Endothelial cell of umbilical vein (primary cell): ENCODE data around the gene UBXN6. TPM values are rescaled to one million over a fixed set of nuclear protein-coding genes. Genes with fewer than 3 reads are reported as not detected.

ENCODE experiments used
- BruUV-seq: library from RNA; stranded (reverse); fragments of 400-500 nt; replicated peaks from 2 replicates; lab custom pipeline; 2021; lab: Mats Ljungman, UMichigan
- CTCF ChIA-PET: fragments of 300-600, 350-600 bp; sonication (Branson Sonifier 250); formaldehyde crosslinking; loops from one replicate; lab custom pipeline; 2021; ENCODE audit warnings: antibody characterized with exemption, inconsistent platforms; lab: Charles Lee
- POLR2A ChIA-PET: fragments of 300-600, 350-600 bp; sonication (Branson Sonifier 250); formaldehyde crosslinking; loops from one replicate; lab custom pipeline; 2021; ENCODE audit warnings: antibody characterized with exemption, inconsistent platforms; lab: Charles Lee
- DNase-seq: peaks from one replicate; pipeline ENCODE4 v3.0.0-alpha.2; 2011; ENCODE audit warnings: low read depth, low spot score
- FAIRE-seq: peaks from 2 replicates; lab custom pipeline; 2011; peaks lifted over from hg19 to GRCh38; lab: Jason Lieb, UNC
- H2AFZ ChIP-seq: 2 replicates; pipeline ENCODE4 v1.6.0; 2012; ENCODE audit warnings: low read depth, low read length, control low read depth, inconsistent platforms
- H3K27ac ChIP-seq: 2 replicates; pipeline ENCODE4 v1.5.1; 2011; ENCODE audit warnings: low read depth, mild to moderate bottlenecking, control low read depth, low read length, moderate library complexity; ENCODE audit not compliant: insufficient read depth
- H3K27me3 ChIP-seq, 2 experiments: 2 replicates each; pipeline versions ENCODE4 v1.6.0 to v1.6.1; 2011; ENCODE audit warnings: low read length in 2 of 2, mixed read lengths in 1 of 2; ENCODE audit not compliant: control insufficient read depth in 2 of 2, insufficient read depth in 2 of 2
- H3K36me3 ChIP-seq, 2 experiments: 2 replicates in 1 of 2; 3 replicates in 1 of 2; pipeline ENCODE4 v1.5.1; 2011; ENCODE audit warnings: low read length in 2 of 2, mild to moderate bottlenecking in 1 of 2, moderate library complexity in 1 of 2; ENCODE audit not compliant: control insufficient read depth in 2 of 2, insufficient read depth in 2 of 2; ENCODE audit errors: extremely low read depth in 1 of 2
- H3K4me1 ChIP-seq: 3 replicates; pipeline ENCODE4 v1.5.1; 2011; ENCODE audit warnings: mild to moderate bottlenecking, low read length; ENCODE audit not compliant: control insufficient read depth, insufficient read depth; ENCODE audit errors: extremely low read depth
- H3K4me2 ChIP-seq: 2 replicates; pipeline ENCODE4 v1.6.1; 2011; ENCODE audit warnings: low read length, control low read depth, mixed read lengths; ENCODE audit not compliant: insufficient read depth
- H3K4me3 ChIP-seq, 3 experiments: fragments of 200-600 bp in 1 of 3; sonication (generic), shearing (Covaris generic) in 1 of 3; replicated peaks in 1 of 3; 2 replicates each; pipeline ENCODE4 v1.5.1; 2011 to 2016; ENCODE audit warnings: control low read depth in 3 of 3, low read length in 3 of 3, mild to moderate bottlenecking in 2 of 3, inconsistent platforms in 1 of 3, low read depth in 1 of 3, moderate library complexity in 1 of 3; ENCODE audit not compliant: insufficient read depth in 1 of 3
- H3K79me2 ChIP-seq: 2 replicates; pipeline ENCODE4 v1.6.0; 2012; ENCODE audit warnings: low read length, inconsistent platforms; ENCODE audit not compliant: control insufficient read depth, insufficient read depth
- H3K9ac ChIP-seq: replicated peaks from 2 replicates; pipeline ENCODE3; 2011; ENCODE audit warnings: low read length, control low read depth; ENCODE audit not compliant: insufficient read depth; ENCODE audit errors: extremely low read depth
- H3K9me1 ChIP-seq: replicated peaks from 3 replicates; pipeline ENCODE4 v1.6.0; 2011; ENCODE audit warnings: mild to moderate bottlenecking, low read length; ENCODE audit not compliant: control insufficient read depth, insufficient read depth; ENCODE audit errors: extremely low read depth
- H3K9me3 ChIP-seq: replicated peaks from 2 replicates; pipeline ENCODE4 v1.5.1; 2012; ENCODE audit warnings: low read length, inconsistent platforms; ENCODE audit not compliant: control insufficient read depth, insufficient read depth
- H4K20me1 ChIP-seq: replicated peaks from 2 replicates; pipeline ENCODE3; 2011; ENCODE audit warnings: mild to moderate bottlenecking, low read length; ENCODE audit not compliant: control insufficient read depth, insufficient read depth; ENCODE audit errors: extremely low read depth
- CTCF ChIP-seq, 2 donors: IDR thresholded peaks; 1 replicate in 1 of 2; 2 replicates in 1 of 2; pipeline ENCODE4 v1.5.1; 2011; ENCODE audit warnings: low read length in 2 of 2, mild to moderate bottlenecking in 2 of 2, moderate library complexity in 2 of 2, control low read depth in 1 of 2, inconsistent platforms in 1 of 2, low read depth in 1 of 2; ENCODE audit not compliant: insufficient read depth in 1 of 2; ENCODE audit errors: extremely low read depth in 1 of 2
- EZH2 ChIP-seq: IDR thresholded peaks from 2 replicates; pipeline ENCODE4 v1.6.1; 2012; ENCODE audit warnings: borderline replicate concordance, low read depth, mild to moderate bottlenecking, moderate library complexity, low read length, inconsistent platforms; ENCODE audit not compliant: severe bottlenecking
- FOS ChIP-seq: IDR thresholded peaks from 2 replicates; pipeline ENCODE4 v1.6.1; 2011; ENCODE audit warnings: mild to moderate bottlenecking, low read length, moderate library complexity, borderline replicate concordance; ENCODE audit not compliant: insufficient read depth
- GATA2 ChIP-seq: IDR thresholded peaks from 2 replicates; pipeline ENCODE4 v1.7.0; 2011; ENCODE audit warnings: low read depth, mild to moderate bottlenecking, moderate library complexity, mixed read lengths, low read length; ENCODE audit not compliant: insufficient read length, insufficient read depth
- JUN ChIP-seq: IDR thresholded peaks from 2 replicates; pipeline ENCODE4 v1.6.1; 2011; ENCODE audit warnings: borderline replicate concordance, low read depth; ENCODE audit not compliant: insufficient read length, insufficient read depth
- MYC ChIP-seq: IDR thresholded peaks from one replicate; pipeline ENCODE4 v1.6.1; 2011; ENCODE audit warnings: mild to moderate bottlenecking, low read depth, low read length
- POLR2A ChIP-seq: IDR thresholded peaks from 2 replicates; pipeline ENCODE4 v1.6.1; 2012; ENCODE audit warnings: low read depth, mild to moderate bottlenecking, control low read depth, low read length
- POLR2AphosphoS5 ChIP-seq: IDR thresholded peaks from 2 replicates; pipeline ENCODE4 v1.6.1; 2012; ENCODE audit warnings: low read depth, mild to moderate bottlenecking, control low read depth, low read length, moderate library complexity; ENCODE audit not compliant: insufficient read depth
- dilution Hi-C: fragments of 300-500 bp; cut with MboI; formaldehyde crosslinking; loops from one replicate; pipeline ENCODE4 v1.15.0; 2019; ENCODE audit warnings: low sequenced_read_pairs; ENCODE audit not compliant: extremely low pct_ligation_motif_present
- intact Hi-C: fragments of 100-400 bp; cut with micrococcal nuclease; formaldehyde crosslinking; loops from one replicate; pipeline ENCODE4 v1.10.0; 2022
- polyA plus RNA-seq, 4 experiments: library from polyadenylated mRNA; depleted of rRNA in 3 of 4; stranded (reverse) in 3 of 4; unstranded in 1 of 4; fragments of >200 nt; gene quantifications; 2 replicates each; pipeline versions ENCODE4 v1.2.1 to v1.2.3, GENCODE V29; 2011 to 2012; ENCODE audit warnings: missing spikeins in 1 of 4
- total RNA-seq: library from RNA; stranded (reverse); gene quantifications from 2 replicates; pipeline ENCODE4 v1.2.3, GENCODE V29; 2021
- TF ChIP-seq, protein P1 (sequence below): IDR thresholded peaks from 2 replicates; pipeline ENCODE4 v1.6.1; 2011; ENCODE audit not compliant: insufficient read depth, insufficient read length

Gene UBXN6
- total and polyA plus RNA-seq, 2 donors (not counting 3 experiments of a cell fraction or from before 2014, with no cell fraction given), result 78.5 to 93.7 TPM

DNA sequence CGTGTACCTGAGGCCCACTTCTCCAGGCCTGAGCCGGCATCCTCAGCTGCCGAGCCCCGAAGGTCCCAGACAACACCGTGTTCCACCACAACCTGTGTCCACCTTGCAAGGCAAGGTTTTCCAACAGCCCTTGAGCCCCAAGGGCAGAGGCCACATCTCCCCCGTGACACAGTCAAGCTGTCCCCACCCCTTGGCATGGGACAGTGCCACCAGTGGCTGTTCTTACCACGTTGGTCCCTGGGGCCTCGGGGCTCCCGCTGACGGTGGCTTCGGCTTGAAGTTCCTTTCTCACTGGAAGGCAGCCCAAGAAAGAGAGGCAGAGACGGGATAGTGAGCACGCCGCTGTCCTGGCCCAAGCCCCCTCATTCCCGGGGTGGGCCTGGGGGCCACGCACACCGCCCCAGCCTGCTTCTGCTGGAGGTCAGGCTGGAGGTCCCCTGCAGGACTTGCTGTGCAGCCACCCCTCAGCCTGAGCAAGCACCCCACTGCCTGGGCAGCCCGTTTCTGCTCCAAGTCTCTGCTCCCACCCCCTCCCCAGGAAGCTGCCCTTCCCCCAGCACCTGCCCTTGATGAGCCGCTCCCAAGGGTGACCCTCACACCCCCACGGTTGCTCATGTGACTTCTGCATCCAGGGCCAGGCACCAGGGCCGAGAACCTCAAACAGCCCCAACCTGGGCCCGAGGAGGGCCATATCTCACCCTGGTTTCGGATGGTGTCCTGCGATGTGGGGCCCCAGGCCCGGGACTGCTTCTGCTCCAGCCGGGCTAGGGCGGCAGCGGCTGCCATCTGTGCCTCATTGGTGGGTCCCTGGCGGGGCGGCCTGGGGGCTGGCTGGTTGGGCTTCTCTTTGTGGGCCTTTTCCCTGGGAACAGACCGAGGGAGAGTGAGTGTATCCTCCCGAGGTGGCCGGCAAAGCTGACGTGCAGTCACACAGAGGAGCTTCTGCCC is 4.1 kb downstream of the UBXN6 start:
- H3K4me1 ChIP-seq, result peaks cover 14% of the 10 kb centered on the region
- no peak for DNase-seq
- H3K9me1 ChIP-seq, result no peaks in the 10 kb centered on the region
- no peak overlapping the region for H3K9ac ChIP-seq
- no TSS peak for BruUV-seq
- no peak overlapping the region for H3K27ac ChIP-seq
- dilution Hi-C loops, result no loop called here
- no peak overlapping the region for H3K4me2 ChIP-seq
- no peak for FAIRE-seq
- intact Hi-C loops, result no loop called here
- H2AFZ ChIP-seq, result no peak overlapping the region
- TF ChIP-seq, protein P1, sequence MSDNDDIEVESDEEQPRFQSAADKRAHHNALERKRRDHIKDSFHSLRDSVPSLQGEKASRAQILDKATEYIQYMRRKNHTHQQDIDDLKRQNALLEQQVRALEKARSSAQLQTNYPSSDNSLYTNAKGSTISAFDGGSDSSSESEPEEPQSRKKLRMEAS, result no peak
- no peak for TF ChIP-seq POLR2A
- TF ChIP-seq CTCF (IDR thresholded peaks at IDR 0.05; ENCODE audit: extremely low read depth in 1 of 2, insufficient read depth in 1 of 2, low read depth in 1 of 2, low read length in 2 of 2), result no peak
- TF ChIP-seq GATA2, result no peak
- no peak for TF ChIP-seq POLR2AphosphoS5
- TF ChIP-seq MYC, result no peak
- no peak for TF ChIP-seq FOS
- TF ChIP-seq EZH2, result no peak
- TF ChIP-seq JUN, result no peak
- H3K79me2 ChIP-seq, result peaks cover 22% of the 10 kb centered on the region
- no peak overlapping the region for H3K4me3 ChIP-seq
- H3K27me3 ChIP-seq, result no peaks in the 10 kb centered on the region
- CTCF ChIA-PET, result interaction anchor here (1.8 kb wide), 1 partner anchor 84 kb away, joined by 5 read pairs; no protein-coding TSS in a partner anchor
- POLR2A ChIA-PET, result no interaction called here
- H3K9me3 ChIP-seq, result no peaks in the 10 kb centered on the region
- H4K20me1 ChIP-seq, result no peaks in the 10 kb centered on the region
- peaks cover 5 to 30% of the 10 kb centered on the region in 2 experiments for H3K36me3 ChIP-seq
